Renal cortical epithelial cell (primary cell): ENCODE measurements around the gene NDST1. TPM values are rescaled to one million over a fixed set of nuclear protein-coding genes. Genes with fewer than 3 reads are reported as not detected.

Experiments used
- DNase-seq: peaks from one replicate; pipeline ENCODE4 v3.0.0-alpha.2; 2011; ENCODE audit warnings: low read depth
- total RNA-seq: library from RNA; depleted of rRNA; stranded (reverse); fragments of >200 nt; gene quantifications from 2 replicates; pipeline ENCODE4 v1.2.3, GENCODE V29; 2014

Gene NDST1
- total RNA-seq, 1 donor from 2014 or later = 225 TPM

GRCh38 chr5:150587856-150588595 is 80.1 kb downstream of the NDST1 start:
- no peak for DNase-seq

DNA sequence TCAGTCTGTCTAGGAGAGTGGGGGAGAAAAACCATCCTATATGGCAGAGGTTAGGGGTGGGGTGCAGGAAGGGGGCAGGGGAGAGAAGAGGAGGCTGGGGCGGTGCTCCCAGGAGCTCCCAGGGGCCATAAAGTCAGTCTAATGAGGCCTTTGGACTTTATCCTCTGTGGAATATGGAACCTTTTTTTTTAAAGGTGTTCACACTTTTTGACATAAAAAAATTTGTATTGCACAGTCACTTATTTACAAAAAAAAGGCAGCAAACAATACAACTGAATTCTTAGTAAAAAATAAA is 80.6 kb downstream of the NDST1 start:
- DNase-seq = no peak

DNA sequence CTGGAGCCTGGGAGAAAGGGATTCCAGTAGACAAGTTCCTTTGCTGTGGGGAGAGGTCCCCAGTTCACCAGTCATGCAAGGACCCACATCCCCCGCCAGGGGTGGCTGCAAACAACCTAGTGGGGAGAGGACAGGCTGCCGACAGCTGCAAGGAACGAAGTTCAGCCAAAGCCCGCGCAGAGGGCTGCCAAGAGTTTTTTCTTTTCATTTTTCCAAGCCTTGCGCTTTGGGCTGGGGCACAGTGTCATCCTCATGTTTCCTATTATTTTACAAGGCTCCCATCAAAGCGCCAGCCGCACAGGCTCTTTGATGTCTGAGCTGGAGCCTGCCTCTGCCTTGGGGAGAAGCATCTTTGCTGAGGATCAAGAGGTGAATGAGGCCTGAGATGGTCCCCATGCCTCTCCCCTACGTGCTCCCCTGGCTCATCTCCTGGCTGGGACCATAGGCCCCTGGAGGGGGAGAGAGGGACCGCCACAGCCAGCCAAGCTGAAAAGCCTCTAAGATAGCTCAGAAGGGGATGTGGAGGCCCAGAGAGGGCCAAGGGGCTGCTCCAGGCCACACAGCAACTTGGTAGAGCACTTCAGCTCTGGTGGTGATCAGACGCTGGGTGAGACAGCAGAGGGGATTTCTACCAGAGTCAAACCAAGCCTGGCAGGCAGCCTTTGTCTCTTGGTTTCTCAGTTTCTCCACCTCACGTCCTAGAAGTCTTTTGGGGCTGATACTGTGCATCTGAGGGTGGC is 82.1 kb downstream of the NDST1 start:
- DNase-seq = peak; percentile 21

GRCh38 chr5:150590979-150591695 is 83.2 kb downstream of the NDST1 start:
- DNase-seq = no peak

DNA sequence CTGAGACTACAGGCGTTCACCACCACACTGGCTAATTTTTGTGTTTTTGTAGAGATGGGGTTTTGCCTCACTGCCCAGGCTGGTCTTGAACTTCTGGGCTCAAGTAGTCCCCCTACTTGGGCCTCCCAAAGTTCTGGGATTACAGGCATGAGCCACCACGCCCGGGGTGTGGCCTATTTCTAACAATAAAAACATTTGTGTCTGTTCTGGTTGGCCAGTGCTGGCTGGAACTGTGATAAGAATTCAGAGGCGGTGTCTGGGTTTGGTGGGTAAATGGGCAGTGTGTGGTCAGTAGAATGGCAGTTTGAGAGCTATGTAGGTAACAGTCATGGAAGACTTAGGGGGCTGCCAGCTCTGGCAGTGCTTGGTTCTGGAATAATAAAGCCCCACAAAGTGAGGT is 85.7 kb downstream of the NDST1 start:
- no peak for DNase-seq

GRCh38 chr5:150593996-150594395 is 86.1 kb downstream of the NDST1 start:
- DNase-seq = no peak

DNA sequence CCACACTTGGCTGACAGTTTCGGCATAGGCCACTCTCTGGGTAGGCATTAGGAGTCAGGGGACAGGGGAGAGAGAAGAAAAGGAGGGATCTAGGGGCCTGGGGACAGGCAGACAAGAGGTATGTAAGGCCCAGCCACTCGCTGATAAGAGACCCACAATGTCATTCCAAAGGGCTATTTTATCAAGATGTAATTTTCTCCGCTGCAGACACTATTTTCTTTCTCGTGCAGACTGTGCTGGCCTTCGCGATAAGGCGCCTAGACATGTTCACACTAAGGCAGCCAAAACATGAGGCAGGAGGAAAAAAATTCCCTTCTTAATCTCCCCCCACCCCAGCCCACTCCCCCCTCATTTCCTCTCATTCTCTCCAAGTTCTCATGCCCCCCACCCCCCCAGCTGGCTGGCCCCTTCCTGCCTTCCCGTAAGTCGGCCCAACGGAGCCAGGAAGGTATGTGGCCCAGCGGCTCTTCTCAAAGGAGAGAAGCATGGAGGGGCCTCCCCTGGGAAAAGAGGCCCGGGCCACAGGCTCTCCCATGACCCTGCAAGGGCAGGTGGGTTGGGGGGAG is 87.6 kb downstream of the NDST1 start:
- DNase-seq = no peak

DNA sequence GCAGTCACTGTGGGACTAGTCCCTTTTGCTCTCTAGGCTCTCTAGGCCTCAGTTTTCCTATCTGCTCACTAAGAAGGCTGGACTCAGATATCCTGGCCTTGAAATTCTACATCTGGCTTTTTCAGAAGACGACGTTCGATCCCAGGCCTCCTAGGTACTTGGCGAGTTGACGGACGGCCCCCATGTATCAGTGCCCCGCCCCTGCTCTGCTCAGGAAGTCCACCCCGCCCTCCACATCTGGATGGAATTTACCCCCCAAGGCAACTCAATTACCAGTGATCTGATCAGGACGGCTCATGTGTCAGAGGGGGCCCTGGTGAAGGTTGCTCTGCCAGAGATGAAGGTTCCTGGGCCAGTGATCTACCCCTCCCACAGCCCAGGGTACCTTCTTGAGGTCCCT is 88.4 kb downstream of the NDST1 start:
- DNase-seq = no peak

DNA sequence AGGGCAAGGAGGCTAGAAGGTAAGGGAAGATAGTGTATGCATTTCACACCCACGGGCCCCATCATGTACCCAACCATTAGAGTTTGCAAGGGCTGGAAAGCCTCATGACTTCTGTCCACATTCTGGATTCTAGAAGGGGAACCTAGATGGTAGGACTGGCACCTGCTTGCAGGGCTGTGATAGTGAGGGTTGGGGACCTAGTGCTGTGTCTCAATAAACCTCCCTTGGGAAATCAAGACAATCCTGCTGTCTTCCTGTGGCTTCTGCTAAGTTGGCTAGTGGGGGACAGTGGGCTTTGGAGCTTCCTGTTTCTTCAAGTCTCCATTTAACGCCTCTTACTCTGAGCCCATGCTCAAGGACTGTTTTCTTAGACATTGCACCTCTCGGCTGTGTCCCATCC is 88.9 kb downstream of the NDST1 start:
- DNase-seq = no peak

DNA sequence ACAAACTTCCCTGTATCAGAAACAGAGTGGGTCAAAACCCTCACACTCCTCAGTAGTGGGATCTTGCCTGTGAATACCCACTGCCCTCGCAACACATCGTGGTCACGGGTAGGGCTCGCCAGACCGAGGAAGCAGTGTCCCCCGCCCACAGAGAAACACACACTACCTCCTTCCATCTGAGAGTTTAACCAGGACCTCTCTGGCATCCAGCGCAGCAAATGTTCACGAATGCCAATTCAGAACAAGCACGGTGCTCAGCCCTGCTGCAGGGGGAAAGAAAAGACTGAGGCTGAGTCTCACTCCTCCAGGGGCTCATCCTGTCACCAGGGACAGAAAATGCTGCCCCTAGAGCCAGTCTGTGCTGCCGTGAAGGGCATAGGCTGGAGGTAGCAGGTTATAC is 90.1 kb downstream of the NDST1 start:
- DNase-seq = no peak

GRCh38 chr5:150598821-150599273 is 90.9 kb downstream of the NDST1 start:
- no peak for DNase-seq

DNA sequence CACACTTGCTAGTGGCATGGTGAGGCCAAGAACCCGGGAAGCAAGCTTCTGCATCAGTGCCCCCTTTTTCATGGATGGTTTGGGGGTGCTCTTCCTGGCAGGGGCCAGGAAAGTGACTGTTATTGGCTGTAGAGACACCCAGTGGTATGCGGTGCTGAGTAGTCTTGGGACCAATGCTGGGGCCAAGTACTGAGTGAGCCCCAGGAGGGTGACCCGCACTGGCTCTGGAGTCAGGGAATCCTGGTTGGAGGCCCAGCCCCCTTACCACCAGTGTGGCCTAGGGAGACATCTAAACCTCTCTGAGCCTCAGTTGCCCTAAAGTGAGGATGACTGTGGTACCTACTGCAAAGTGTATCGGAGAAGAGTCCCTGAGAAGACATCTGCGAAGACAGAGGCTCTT is 91.3 kb downstream of the NDST1 start:
- DNase-seq = no peak

- DNase-seq = peak; percentile 76
Observed at GRCh38 chr5:150599917-150600511, 92.1 kb downstream of the NDST1 start.

DNA sequence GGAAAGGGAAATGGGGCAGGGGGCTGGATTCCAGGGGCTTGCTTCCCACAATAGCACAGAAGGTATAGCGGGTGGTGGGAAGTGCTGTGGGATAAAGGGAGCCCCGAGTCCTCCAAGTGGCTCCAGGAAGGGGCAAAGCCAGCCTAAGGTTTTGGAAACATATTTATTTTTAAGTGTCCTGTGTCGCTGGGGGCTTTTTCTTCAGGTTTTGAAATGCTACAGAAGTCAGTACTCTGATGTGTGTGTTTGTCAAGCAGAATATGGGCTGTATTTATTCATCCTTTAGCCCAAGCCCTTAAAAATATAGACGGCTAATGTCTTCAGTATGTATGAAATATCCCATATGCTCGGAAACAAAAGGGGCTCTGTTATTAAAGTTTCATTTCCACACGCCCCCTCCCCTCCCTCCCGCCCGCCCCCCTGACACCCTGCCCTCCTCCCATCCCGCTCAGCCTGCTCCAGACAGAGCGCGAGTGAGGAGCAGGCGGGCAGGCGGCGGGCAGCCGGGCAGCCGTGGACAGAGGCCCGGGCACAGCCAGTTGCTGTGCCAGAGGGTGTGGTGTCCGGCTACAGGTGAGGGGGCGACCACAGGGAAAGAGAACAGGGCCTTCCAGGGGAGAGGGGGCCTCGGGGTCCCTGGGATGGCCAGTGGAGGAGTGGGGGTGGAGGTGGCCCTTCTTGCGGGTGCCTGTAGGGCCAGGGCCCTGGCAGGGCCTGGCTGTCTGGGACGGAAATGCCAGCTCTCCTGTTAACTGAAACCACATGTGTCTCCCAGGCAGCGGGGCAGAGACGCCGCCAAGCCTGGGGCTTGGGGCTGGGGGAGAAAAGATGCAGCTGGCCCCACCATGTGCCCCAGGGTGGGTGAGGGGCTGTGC is 92.9 kb downstream of the NDST1 start:
- no peak for DNase-seq

- no peak for DNase-seq
Observed at GRCh38 chr5:150601491-150602345, 93.8 kb downstream of the NDST1 start.

DNA sequence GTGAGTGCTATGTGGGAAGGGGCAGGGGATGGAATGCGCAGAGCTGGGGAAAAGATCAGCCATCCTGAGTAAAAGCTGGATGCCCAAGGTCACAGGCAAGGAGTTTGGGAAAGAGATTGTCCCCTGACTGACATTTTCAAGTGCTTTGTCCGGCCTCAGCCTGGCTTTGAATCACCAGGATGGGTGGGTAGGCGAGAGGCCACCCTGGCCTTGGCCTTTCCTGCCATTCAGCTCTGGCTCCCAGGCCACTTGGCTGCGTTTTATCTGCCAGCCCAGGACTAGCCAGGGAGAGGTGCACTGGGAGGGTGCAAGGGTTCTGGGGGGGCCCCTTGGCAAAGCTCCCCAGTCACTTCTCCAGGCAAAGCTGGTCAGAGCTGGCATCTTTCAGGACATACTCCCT is 95.1 kb downstream of the NDST1 start:
- DNase-seq = no peak

DNA sequence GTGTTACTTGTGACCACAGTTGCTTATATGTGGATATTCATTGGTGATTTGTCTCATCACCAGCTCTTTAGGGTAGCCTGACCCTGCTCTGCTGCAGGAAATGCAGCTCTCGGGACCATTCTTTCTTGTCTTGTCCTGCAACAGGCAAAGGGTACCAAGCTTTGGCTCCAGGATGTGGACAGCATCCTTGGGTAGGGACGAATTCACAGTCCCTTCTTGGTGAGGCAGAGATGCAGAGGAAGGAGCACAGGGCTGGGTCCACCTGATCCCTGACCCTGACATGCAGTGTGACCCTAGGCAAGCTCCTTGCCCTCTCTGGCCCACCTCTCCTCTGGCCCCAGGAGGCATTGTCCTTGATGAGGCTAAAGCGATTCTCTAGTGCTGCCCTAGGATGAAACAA is 95.6 kb downstream of the NDST1 start:
- no peak for DNase-seq

DNA sequence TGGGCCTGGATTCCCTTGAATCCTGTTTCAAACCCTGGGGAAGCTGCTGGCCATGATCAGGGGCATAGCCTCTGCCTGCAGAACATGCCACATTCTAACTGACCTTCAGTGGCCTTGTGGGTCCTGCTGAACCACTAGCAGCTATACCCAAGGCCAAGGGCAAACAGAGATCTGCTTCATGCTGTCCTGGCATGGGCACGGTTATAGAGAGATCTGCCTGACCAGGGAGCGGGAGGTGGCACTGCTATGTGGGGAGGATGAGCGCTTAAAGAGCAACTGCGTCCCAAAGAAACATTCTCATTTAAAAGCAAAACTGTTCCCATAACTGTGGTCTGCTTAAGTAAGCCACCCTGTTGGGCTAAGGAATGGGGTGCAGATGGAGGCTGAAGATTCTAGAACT is 96.1 kb downstream of the NDST1 start:
- DNase-seq = no peak

DNA sequence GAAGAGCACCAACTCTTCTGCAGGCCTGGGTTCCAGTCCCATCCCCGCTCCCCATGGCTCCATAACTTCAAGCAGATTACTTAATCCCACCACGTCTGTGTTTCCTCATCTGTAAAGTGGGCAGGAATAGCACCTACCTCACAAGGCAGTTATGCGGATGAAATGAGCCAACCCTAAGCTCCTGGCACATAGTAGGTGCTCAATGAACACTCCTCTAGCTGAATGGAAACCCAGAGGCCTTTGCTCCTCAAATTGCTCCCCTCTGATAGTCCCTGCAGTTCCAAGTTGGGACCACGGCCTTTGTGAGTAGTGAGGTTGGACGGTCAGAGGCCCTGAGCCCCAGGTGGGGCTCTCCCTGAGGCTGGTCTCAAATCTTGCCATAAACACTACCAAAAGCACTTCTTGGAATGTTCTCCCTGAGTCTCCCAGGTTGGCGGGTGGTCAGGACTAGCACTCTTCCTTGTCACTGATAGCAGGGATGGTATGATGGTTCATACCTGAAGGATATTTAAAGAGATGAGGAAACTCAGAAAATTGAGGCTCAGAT is 97.0 kb downstream of the NDST1 start:
- DNase-seq = no peak

DNA sequence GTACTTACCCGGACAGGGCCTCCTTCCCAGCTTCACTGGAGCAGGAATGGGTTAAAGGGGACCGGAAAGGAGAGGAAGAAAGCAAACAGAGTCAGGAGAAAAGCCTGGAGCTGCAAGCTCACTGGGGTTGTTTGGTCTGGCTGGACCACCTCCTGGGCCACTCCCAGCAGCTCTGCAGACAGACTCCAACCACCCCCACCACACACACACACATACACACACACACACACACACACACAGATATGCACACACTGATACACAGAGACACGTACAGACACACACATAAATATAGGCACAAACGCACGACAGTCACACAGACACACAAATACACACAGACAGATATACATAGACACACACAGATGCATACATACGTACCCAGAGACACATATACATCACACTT is 97.6 kb downstream of the NDST1 start:
- no peak for DNase-seq
